ENCODE results near the gene YTHDF2. TPM values are rescaled to one million over a fixed set of nuclear protein-coding genes. Genes with fewer than 3 reads are reported as not detected.

Gene YTHDF2
- total and polyA plus RNA-seq, 2 of the 13 experiments (the other 11 are each of a cell fraction or from before 2014, with no cell fraction given): 48.4 to 59.6 TPM

DNA sequence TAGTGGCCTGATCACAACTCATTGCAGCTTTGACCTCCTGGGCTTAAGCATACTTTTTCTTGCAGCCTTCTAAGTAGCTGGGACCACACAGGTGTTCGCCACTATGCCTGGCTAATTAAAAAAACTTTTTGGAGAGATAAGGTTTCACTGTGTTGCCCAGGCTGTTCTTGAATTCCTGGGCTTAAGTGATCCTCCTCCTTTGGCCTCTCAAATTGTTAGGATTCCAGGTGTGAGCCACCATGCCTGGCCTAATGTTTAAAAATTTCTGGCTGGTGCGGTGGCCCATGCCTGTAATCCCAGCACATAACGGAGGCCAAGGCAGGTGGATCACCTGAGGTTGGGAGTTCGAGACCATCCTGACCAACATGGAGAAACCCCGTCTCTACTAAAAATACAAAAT lies 24.4 kb downstream of the YTHDF2 start (continued):
- TF ChIP-seq KIAA2018 (CRISPR knock-in tag; IDR thresholded peaks at IDR 0.05; ENCODE audit: borderline replicate concordance) (no peak), ZNF639 (CRISPR knock-in tag; conservative IDR thresholded peaks at IDR 0.05) (no peak), GMEB2 (CRISPR knock-in tag; IDR thresholded peaks at IDR 0.05; ENCODE audit: low read depth) (no peak), ZFYVE20 (CRISPR knock-in tag; IDR thresholded peaks at IDR 0.05; ENCODE audit: borderline replicate concordance, low read depth) (no peak), KDM5A (IDR thresholded peaks at IDR 0.05; ENCODE audit: borderline replicate concordance, low read length) (no peak)

Measured in HepG2 (cell line).